ENCODE results near the gene ACSM6. TPM values are rescaled to one million over a fixed set of nuclear protein-coding genes. Genes with fewer than 3 reads are reported as not detected.
"Not testable (repeated sequence)": the region's sequence is repeated elsewhere in the genome, so short reads cannot be mapped to it uniquely, and the experiment has no call there.

Gene ACSM6
- total and polyA plus RNA-seq, 11 donors = 0.20 to 0.25 TPM; not detected in 9

DNA sequence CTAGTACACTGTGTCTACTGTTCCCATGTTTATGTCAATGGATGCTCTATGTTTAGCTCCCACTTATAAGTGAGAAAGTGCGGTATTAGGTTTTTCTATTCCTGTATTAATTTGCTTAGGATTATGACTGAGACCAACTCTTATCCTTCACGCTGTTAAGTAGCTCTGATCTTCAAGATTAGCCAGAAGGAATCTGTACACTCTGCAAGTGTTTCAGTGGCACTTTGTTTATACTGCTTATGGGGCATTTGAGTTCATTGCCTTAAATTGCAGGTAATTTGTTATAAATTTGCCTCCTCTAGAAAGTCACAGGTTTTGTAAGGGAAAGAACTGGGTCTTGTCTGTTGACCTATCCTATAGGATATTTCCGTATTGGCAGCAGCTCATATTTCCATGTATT, 6.4 kb upstream of the ACSM6 start:
- no peaks in the 10 kb centered on the region for H3K9me3 ChIP-seq
- ATAC-seq (no peak), DNase-seq (no peak)
- H3K27me3 ChIP-seq = no peaks in the 10 kb centered on the region
- H3K36me3 ChIP-seq = no peaks in the 10 kb centered on the region
- TF ChIP-seq POLR2A (IDR thresholded peaks at IDR 0.05) = no peak
- TF ChIP-seq, protein P1, sequence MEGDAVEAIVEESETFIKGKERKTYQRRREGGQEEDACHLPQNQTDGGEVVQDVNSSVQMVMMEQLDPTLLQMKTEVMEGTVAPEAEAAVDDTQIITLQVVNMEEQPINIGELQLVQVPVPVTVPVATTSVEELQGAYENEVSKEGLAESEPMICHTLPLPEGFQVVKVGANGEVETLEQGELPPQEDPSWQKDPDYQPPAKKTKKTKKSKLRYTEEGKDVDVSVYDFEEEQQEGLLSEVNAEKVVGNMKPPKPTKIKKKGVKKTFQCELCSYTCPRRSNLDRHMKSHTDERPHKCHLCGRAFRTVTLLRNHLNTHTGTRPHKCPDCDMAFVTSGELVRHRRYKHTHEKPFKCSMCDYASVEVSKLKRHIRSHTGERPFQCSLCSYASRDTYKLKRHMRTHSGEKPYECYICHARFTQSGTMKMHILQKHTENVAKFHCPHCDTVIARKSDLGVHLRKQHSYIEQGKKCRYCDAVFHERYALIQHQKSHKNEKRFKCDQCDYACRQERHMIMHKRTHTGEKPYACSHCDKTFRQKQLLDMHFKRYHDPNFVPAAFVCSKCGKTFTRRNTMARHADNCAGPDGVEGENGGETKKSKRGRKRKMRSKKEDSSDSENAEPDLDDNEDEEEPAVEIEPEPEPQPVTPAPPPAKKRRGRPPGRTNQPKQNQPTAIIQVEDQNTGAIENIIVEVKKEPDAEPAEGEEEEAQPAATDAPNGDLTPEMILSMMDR (IDR thresholded peaks at IDR 0.05) = no peak
- 91 to 93% (median 92%) methylated on average over 3 of the region's 3 CpGs for WGBS, 4 donors
- no peak overlapping the region for H3K27ac ChIP-seq
- peaks cover 0 to 10% (median 0%) of the 10 kb centered on the region in 12 donors for H3K4me1 ChIP-seq
- intact Hi-C loops (cut with DNase I) = loop anchor here in 3 of 10 donors (5.0 to 10.0 kb wide), 2 partner anchors 55 to 177 kb away; no protein-coding TSS in a partner anchor
- no peak overlapping the region for H3K4me3 ChIP-seq

DNA sequence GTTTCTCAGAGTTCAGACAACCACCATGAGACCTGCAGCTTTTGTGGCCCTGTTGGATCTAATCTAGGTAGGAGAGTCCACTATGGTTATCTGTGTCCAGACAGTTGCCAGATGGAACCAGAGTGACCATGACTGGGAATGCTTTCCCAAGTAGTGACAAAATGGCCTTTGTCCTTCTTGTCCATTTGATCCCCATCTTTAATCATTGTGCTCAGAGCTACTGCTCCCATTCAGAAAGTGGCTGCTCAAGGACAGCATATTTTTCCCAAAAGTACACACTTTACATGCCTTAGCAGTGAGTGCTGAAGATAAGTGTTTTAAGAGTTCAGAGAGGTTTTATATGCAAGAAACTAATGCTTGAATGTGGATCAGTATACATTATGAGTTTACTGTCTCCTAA, 5.4 kb upstream of the ACSM6 start:
- H3K9me3 ChIP-seq = no peaks in the 10 kb centered on the region
- intact Hi-C loops (cut with DNase I) = loop anchor here in 3 of 10 donors (5.0 to 10.0 kb wide), 2 partner anchors 54 to 176 kb away; no protein-coding TSS in a partner anchor
- H3K36me3 ChIP-seq = no peaks in the 10 kb centered on the region
- no peak for TF ChIP-seq POLR2A (IDR thresholded peaks at IDR 0.05)
- TF ChIP-seq, protein P1 (IDR thresholded peaks at IDR 0.05) = no peak
- H3K27me3 ChIP-seq = no peaks in the 10 kb centered on the region
- peaks cover 0 to 5% (median 0%) of the 10 kb centered on the region in 12 donors for H3K4me1 ChIP-seq
- no peak overlapping the region for H3K4me3 ChIP-seq
- DNase-seq (no peak), ATAC-seq (no peak)
- H3K27ac ChIP-seq = no peak overlapping the region

DNA sequence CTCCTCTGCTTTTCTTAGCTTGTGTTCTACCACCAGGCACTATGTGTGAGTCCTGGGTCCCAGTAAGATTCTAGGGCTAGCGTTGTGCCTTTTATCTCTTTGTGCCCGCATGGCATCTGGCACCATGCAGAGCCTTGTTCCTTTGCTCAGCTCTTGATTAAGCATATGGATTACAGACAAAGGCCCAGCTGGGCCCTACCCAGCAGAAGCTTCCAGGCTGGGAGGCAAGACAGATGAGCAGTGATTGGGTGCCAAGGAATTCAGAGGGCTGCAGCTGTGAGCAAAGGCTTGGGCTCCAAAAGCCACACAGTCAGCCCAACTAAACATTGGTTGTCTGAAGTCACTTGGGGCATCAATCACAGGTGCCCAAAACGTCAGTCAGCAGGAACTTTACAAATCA, 2.0 kb downstream of the ACSM6 start:
- 69 to 71% (median 70%) methylated on average over 3 of the region's 3 CpGs for WGBS, 4 donors
- no peak for DNase-seq
- no peaks in the 10 kb centered on the region for H3K9me3 ChIP-seq
- H3K4me1 ChIP-seq = no peaks in the 10 kb centered on the region
- intact Hi-C loops (cut with DNase I) = no loop called here
- no peak for TF ChIP-seq POLR2A (IDR thresholded peaks at IDR 0.05)
- TF ChIP-seq, protein P1 (IDR thresholded peaks at IDR 0.05) = no peak
- H3K4me3 ChIP-seq = no peak overlapping the region
- H3K27me3 ChIP-seq = no peaks in the 10 kb centered on the region
- ATAC-seq = no peak
- no peak overlapping the region for H3K27ac ChIP-seq
- H3K36me3 ChIP-seq = no peaks in the 10 kb centered on the region

DNA sequence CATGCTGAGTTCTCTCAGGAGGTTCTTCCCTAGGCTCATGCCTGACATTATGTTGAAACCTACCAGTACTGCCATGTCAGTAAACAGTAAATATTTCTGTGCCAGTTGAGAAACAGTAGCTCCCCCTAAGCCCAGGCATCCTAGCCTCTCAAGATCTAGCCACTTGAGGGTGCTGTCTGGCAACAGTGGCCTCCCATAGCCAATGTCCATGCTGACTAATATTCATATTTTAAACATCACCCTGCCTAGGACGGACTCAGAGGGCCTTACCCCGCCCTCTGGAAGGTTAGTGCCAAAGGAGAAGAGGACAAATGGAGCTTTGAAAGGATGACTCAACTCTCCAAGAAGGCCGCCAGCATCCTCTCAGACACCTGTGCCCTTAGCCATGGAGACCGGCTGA, 7.7 kb downstream of the ACSM6 start:
- Histone ChIP-seq H3K36me3 (no peaks in the 10 kb centered on the region), H3K9me3 (peaks cover 0 to 3% (median 0%) of the 10 kb centered on the region in 12 donors), H3K4me1 (no peaks in the 10 kb centered on the region), H3K27ac (no peak overlapping the region), H3K4me3 (no peak overlapping the region), H3K27me3 (no peaks in the 10 kb centered on the region)
- 90 to 98% (median 94%) methylated on average over 4 of the region's 4 CpGs for WGBS, 4 donors
- TF ChIP-seq POLR2A (IDR thresholded peaks at IDR 0.05) = no peak
- TF ChIP-seq, protein P1 (IDR thresholded peaks at IDR 0.05) = no peak
- intact Hi-C loops (cut with DNase I) = no loop called here
- ATAC-seq = peak in 2 of 4 donors; percentile 20 to 36
- DNase-seq = no peak

DNA sequence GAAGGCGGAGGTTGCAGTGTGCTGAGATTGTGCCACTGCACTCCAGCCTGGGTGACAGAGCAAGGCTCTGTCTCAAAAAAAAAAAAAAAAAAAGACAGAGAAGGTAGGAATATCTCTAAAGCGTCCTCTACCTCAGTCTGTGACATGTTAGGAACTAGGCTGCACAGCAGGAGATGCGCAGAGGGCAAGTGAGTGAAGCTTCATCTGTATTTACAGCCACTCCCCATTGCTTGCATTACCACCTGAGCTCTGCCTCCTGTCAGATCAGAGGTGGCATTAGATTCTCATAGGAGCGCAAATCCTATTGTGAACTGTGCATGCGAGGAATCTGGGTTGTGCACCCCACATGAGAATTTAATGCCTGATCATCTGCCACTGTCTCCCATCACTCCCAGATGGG, 8.8 kb downstream of the ACSM6 start:
- DNase-seq; H3K4me1 ChIP-seq; ATAC-seq; H3K4me3 ChIP-seq; H3K27me3 ChIP-seq; H3K9me3 ChIP-seq; H3K27ac ChIP-seq; intact Hi-C loops (cut with DNase I); H3K36me3 ChIP-seq: not testable (repeated sequence)
- 77 to 89% (median 82%) methylated on average over 5 of the region's 5 CpGs for WGBS, 4 donors

All from heart left ventricle (tissue), 16 donors.